Dendritic cell treated with granulocyte-macrophage colony-stimulating factor and Interleukin-4, amounts not matched to agents 40 ng/mL and 50 ng/mL, for 4 days (primary cell): ENCODE data around the gene KRT80.

ENCODE experiments used
- H3K27ac Mint-ChIP-seq: one replicate; pipeline ENCODE4 v1.8.0; 2022; ENCODE audit warnings: mild to moderate bottlenecking, mixed read lengths
- H3K27me3 Mint-ChIP-seq: one replicate; pipeline ENCODE4 v1.8.0; 2022; ENCODE audit warnings: mild to moderate bottlenecking, mixed read lengths
- H3K36me3 Mint-ChIP-seq: one replicate; pipeline ENCODE4 v1.8.0; 2022; ENCODE audit warnings: low read depth, mixed read lengths
- H3K4me1 Mint-ChIP-seq: one replicate; pipeline ENCODE4 v1.8.0; 2022; ENCODE audit warnings: low read depth, mixed read lengths
- H3K4me3 Mint-ChIP-seq: one replicate; pipeline ENCODE4 v1.8.0; 2022; ENCODE audit warnings: mild to moderate bottlenecking, moderate library complexity, mixed read lengths
- H3K9me3 Mint-ChIP-seq: one replicate; pipeline ENCODE4 v1.8.0; 2022; ENCODE audit warnings: mixed read lengths
- intact Hi-C: fragments of 100-400 bp; cut with micrococcal nuclease; formaldehyde crosslinking; loops from one replicate; pipeline ENCODE4 v1.15.0; 2022

KRT80 gene

GRCh38 chr12:52119398-52120254 lies 72.2 kb downstream of the KRT80 start:
- peaks cover 48% of the 10 kb centered on the region for H3K27me3 Mint-ChIP-seq
- intact Hi-C loops, result loop anchor here (2.0 to 5.0 kb wide), 2 partner anchors 15 to 37 kb away; no protein-coding TSS in a partner anchor
- H3K36me3 Mint-ChIP-seq, result no peaks in the 10 kb centered on the region
- H3K4me1 Mint-ChIP-seq, result peaks cover 46% of the 10 kb centered on the region
- H3K27ac Mint-ChIP-seq, result peak overlapping the region; percentile 68
- no peaks in the 10 kb centered on the region for H3K9me3 Mint-ChIP-seq
- H3K4me3 Mint-ChIP-seq, result peak overlapping the region; percentile 37
